GM23338 (cell line): Measurements from ENCODE around the gene CTXN1. TPM values are rescaled to one million over a fixed set of nuclear protein-coding genes. Genes with fewer than 3 reads are reported as not detected.
A peak's percentile ranks its signal among the peaks of the same experiment; 100 is the strongest.
"Not testable (repeated sequence)": the region's sequence is repeated elsewhere in the genome, so short reads cannot be mapped to it uniquely, and the experiment has no call there.

Source experiments
- ATAC-seq: fragments of 200-7000 bp; cut with Tn5 transposase; 3 replicates; pipeline ENCODE4 v1.9.1; 2020
- DNase-seq: peaks from one replicate; pipeline ENCODE4 v3.0.0-alpha.2; 2015; ENCODE audit warnings: low spot score
- H2AFZ ChIP-seq: fragments of 200-600 bp; sonication (generic); 2 replicates; pipeline ENCODE4 v1.8.0; 2016; ENCODE audit warnings: antibody characterized with exemption, mild to moderate bottlenecking, moderate library complexity
- H3F3A ChIP-seq: fragments of 200-600 bp; sonication (generic); replicated peaks from 2 replicates; pipeline ENCODE4 v1.8.0; 2017; ENCODE audit warnings: antibody characterized with exemption, mixed run types, low read depth
- H3K27ac ChIP-seq: fragments of 200-600 bp; sonication (generic); 2 replicates; pipeline ENCODE4 v1.6.1; 2016; ENCODE audit warnings: low read depth
- H3K27me3 ChIP-seq: fragments of 200-600 bp; sonication (generic); 2 replicates; pipeline ENCODE4 v1.8.0; 2016; ENCODE audit warnings: mild to moderate bottlenecking, mixed run types, moderate library complexity; ENCODE audit not compliant: insufficient read depth
- H3K36me3 ChIP-seq: fragments of 200-600 bp; sonication (generic); 2 replicates; pipeline ENCODE4 v1.8.0; 2016; ENCODE audit warnings: mild to moderate bottlenecking; ENCODE audit not compliant: insufficient read depth
- H3K4me1 ChIP-seq: fragments of 200-600 bp; sonication (generic); 2 replicates; pipeline ENCODE4 v1.8.0; 2016; ENCODE audit warnings: mild to moderate bottlenecking, moderate library complexity; ENCODE audit not compliant: insufficient read depth
- H3K4me2 ChIP-seq: fragments of 200-600 bp; sonication (generic); 2 replicates; pipeline ENCODE4 v1.7.1; 2017; ENCODE audit warnings: mixed run types
- H3K4me3 ChIP-seq: fragments of 200-600 bp; sonication (generic); 2 replicates; pipeline ENCODE4 v1.6.1; 2016; ENCODE audit warnings: mixed run types
- H3K79me2 ChIP-seq: fragments of 200-600 bp; sonication (generic); replicated peaks from 2 replicates; pipeline ENCODE4 v1.8.0; 2017; ENCODE audit warnings: mild to moderate bottlenecking; ENCODE audit not compliant: insufficient read depth
- H3K9me2 ChIP-seq: fragments of 200-600 bp; sonication (generic); 2 replicates; pipeline ENCODE4 v1.8.0; 2017; ENCODE audit not compliant: insufficient read depth
- H4K20me1 ChIP-seq: fragments of 200-600 bp; sonication (generic); replicated peaks from 2 replicates; pipeline ENCODE4 v1.8.0; 2017; ENCODE audit warnings: mild to moderate bottlenecking; ENCODE audit not compliant: insufficient read depth
- H3K27ac Mint-ChIP-seq: 2 replicates; pipeline ENCODE4 v1.8.0; 2020; ENCODE audit warnings: inconsistent platforms, mild to moderate bottlenecking, moderate library complexity, mixed read lengths
- H3K27me3 Mint-ChIP-seq: 3 replicates; pipeline ENCODE4 v1.8.0; 2022; ENCODE audit warnings: low read depth, mild to moderate bottlenecking, moderate library complexity, mixed read lengths, inconsistent platforms; ENCODE audit not compliant: insufficient read depth, poor library complexity
- H3K36me3 Mint-ChIP-seq: 3 replicates; pipeline ENCODE4 v1.8.0; 2021; ENCODE audit warnings: low read depth, mild to moderate bottlenecking, inconsistent platforms, moderate library complexity, mixed read lengths
- H3K4me1 Mint-ChIP-seq: 3 replicates; pipeline ENCODE4 v1.8.0; 2020; ENCODE audit warnings: mild to moderate bottlenecking, inconsistent platforms, mixed read lengths
- H3K4me3 Mint-ChIP-seq: 3 replicates; pipeline ENCODE4 v1.8.0; 2021; ENCODE audit warnings: moderate library complexity, mild to moderate bottlenecking, inconsistent platforms, mixed read lengths
- H3K9me3 Mint-ChIP-seq: 3 replicates; pipeline ENCODE4 v1.8.0; 2020; ENCODE audit warnings: moderate library complexity, mild to moderate bottlenecking, inconsistent platforms, mixed read lengths
- CREB1 ChIP-seq: fragments of 250-450 bp; sonication (Bioruptor Pico); IDR thresholded peaks from 2 replicates; pipeline ENCODE4 v1.5.0; 2020; ENCODE audit warnings: low read depth, mild to moderate bottlenecking, moderate library complexity
- CTCF ChIP-seq, 2 experiments: fragments of 200-600 bp in 1 of 2; sonication (generic) in 1 of 2; conservative IDR thresholded peaks; 2 replicates each; pipeline versions ENCODE4 v1.5.1 to v1.6.1; 2016 to 2017; ENCODE audit warnings: antibody characterized with exemption in 2 of 2, low read depth in 2 of 2, mild to moderate bottlenecking in 2 of 2, moderate library complexity in 1 of 2
- EZH2 ChIP-seq: fragments of 200-600 bp; sonication (generic); IDR thresholded peaks from one replicate; pipeline ENCODE4 v1.8.0; 2017; ENCODE audit warnings: antibody characterized with exemption, mild to moderate bottlenecking, low read depth; ENCODE audit not compliant: unreplicated experiment
- NANOG ChIP-seq: IDR thresholded peaks from 2 replicates; pipeline ENCODE4 v1.6.1; 2016; ENCODE audit warnings: antibody characterized with exemption, borderline replicate concordance
- STAT1 ChIP-seq: IDR thresholded peaks from one replicate; pipeline ENCODE4 v1.6.1; 2016; ENCODE audit warnings: antibody characterized with exemption; ENCODE audit not compliant: unreplicated experiment
- ZNF114 ChIP-seq: fragments of 250-450 bp; sonication (Bioruptor Pico); IDR thresholded peaks from 2 replicates; pipeline ENCODE4 v1.5.0; 2020; ENCODE audit warnings: mild to moderate bottlenecking, moderate library complexity
- polyA plus RNA-seq: library from polyadenylated mRNA; unstranded; fragments of >200 nt; fragmentation: Nextera tagmentation; extraction: Ambion mirVana; gene quantifications from 2 replicates; pipeline ENCODE4 v1.2.1, GENCODE V29; 2016
- total RNA-seq: library from RNA; depleted of rRNA; stranded (reverse); fragments of >200 nt; shearing (Covaris generic); gene quantifications from 2 replicates; pipeline ENCODE4 v1.2.3, GENCODE V29; 2014

CTXN1 gene
- total and polyA plus RNA-seq, 2 experiments from 2014 or later = 22.5 to 52.4 TPM

- Histone ChIP-seq H3K4me3 (peak overlapping the region; percentile 64; the same call in 1 of the 2 replicates), H2AFZ (no peak overlapping the region), H3K4me2 (peak overlapping the region; percentile 91), H3K4me1 (no peaks in the 10 kb centered on the region; the same call in 1 of the 2 replicates), H3K27me3 (peaks cover 55% of the 10 kb centered on the region), H3K36me3 (no peaks in the 10 kb centered on the region), H3K9me2 (no peaks in the 10 kb centered on the region), H3K27ac (no peak overlapping the region), H4K20me1 (peaks cover 9% of the 10 kb centered on the region; the same call in 1 of the 2 replicates), H3K79me2 (no peaks in the 10 kb centered on the region), H3F3A (peaks cover 26% of the 10 kb centered on the region)
- DNase-seq = no peak
- H3K27ac Mint-ChIP-seq = no peak overlapping the region
- peaks cover 51% of the 10 kb centered on the region for H3K27me3 Mint-ChIP-seq
- TF ChIP-seq NANOG = no peak
- TF ChIP-seq ZNF114 (CRISPR knock-in tag) = no peak
- no peak for TF ChIP-seq EZH2
- no peak for TF ChIP-seq CREB1 (CRISPR knock-in tag)
- TF ChIP-seq STAT1 = no peak
- no peak for ATAC-seq
- H3K9me3 Mint-ChIP-seq = peaks cover 2% of the 10 kb centered on the region; the same call in 1 of the 3 replicates
- H3K36me3 Mint-ChIP-seq = peaks cover 10% of the 10 kb centered on the region; the same call in 1 of the 3 replicates
- H3K4me3 Mint-ChIP-seq = peak overlapping the region; percentile 74; the same call in 2 of the 3 replicates
- H3K4me1 Mint-ChIP-seq = peaks cover 15% of the 10 kb centered on the region
These were observed 7.1 kb downstream of the CTXN1 start for GRCh38 chr19:7918615-7919421.

- H3K27me3 Mint-ChIP-seq = peaks cover 49% of the 10 kb centered on the region
- peak in 1 of 2 experiments; percentile 5; a peak in 1 of 4 replicates for TF ChIP-seq CTCF (conservative IDR thresholded peaks at IDR 0.05; ENCODE audit: low read depth in 2 of 2)
- peak overlapping the region; percentile 64 for H3K4me3 ChIP-seq
- H3K36me3 ChIP-seq, H3K79me2 ChIP-seq, H3K4me1 ChIP-seq, ATAC-seq, H3K36me3 Mint-ChIP-seq, H3K9me2 ChIP-seq, DNase-seq, H4K20me1 ChIP-seq, H3K27ac ChIP-seq, H3K9me3 Mint-ChIP-seq, H3K27ac Mint-ChIP-seq: not testable (repeated sequence)
- H3K4me1 Mint-ChIP-seq = peaks cover 15% of the 10 kb centered on the region
- H3K27me3 ChIP-seq = peaks cover 57% of the 10 kb centered on the region
- H3F3A ChIP-seq = peaks cover 26% of the 10 kb centered on the region
- H3K4me3 Mint-ChIP-seq = peak overlapping the region; percentile 67
- H3K4me2 ChIP-seq = peak overlapping the region; percentile 91
- peak overlapping the region; percentile 86 for H2AFZ ChIP-seq
These were observed 7.8 kb downstream of the CTXN1 start for GRCh38 chr19:7918062-7918614.
